ENCODE results near the gene LZTS2.

DNA sequence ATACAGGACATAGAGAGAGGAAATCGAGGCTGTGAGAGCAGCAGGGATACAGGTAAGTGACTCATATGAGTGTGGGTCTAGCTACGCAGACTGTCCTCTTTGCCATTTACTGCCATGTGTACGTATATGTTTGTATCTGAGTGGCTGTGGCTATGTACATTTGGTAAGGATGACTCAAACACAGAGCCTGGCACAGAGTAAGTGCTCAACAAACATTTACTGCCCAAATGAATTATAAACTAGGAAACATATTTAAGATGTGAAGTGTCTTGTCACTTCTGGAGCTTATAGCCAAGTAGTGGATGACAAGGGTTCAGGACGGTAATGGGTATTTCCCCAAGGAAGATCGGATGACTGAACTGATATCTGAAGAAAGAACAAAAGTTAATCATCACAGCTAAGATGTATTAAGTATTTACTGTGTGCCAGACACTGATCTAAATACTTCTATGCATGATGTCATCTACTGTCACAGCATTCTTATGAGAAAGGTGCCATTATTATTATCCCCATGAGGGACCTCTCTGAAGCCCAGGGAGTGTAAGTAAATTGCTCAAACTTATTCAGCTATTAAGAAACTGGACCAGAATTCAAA lies 18.3 kb upstream of the LZTS2 start:
- no peak for TF ChIP-seq CTCF (conservative IDR thresholded peaks at IDR 0.05; ENCODE audit: low read depth, low read length)
- TF ChIP-seq EZH2phosphoT487 (IDR thresholded peaks at IDR 0.05; ENCODE audit: borderline replicate concordance, low read length): no peak

Data from PC-3 (cell line).